ENCODE data around the gene DYNC1I1. TPM values are rescaled to one million over a fixed set of nuclear protein-coding genes. Genes with fewer than 3 reads are reported as not detected.

Gene DYNC1I1
- total and polyA plus RNA-seq, 2 donors: 2.5 to 6.3 TPM

GRCh38 chr7:95865716-95866371 is 93.5 kb downstream of the DYNC1I1 start:
- DNase-seq (ENCODE audit: low read depth in 6 of 9, low spot score in 9 of 9): no peak
- Histone ChIP-seq H3K9me3 (ENCODE audit: control insufficient read depth in 2 of 2, insufficient read depth in 1 of 2, low read length in 1 of 2) (no peaks in the 10 kb centered on the region), H3K4me3 (ENCODE audit: low read length in 2 of 2) (no peak overlapping the region), H3K27me3 (ENCODE audit: control insufficient read depth in 2 of 2, insufficient read depth in 1 of 2, low read length in 1 of 2) (no peaks in the 10 kb centered on the region), H3K27ac (ENCODE audit: low read depth in 1 of 2, low read length in 1 of 2) (no peak overlapping the region), H3K36me3 (ENCODE audit: control insufficient read depth in 2 of 2, insufficient read depth in 2 of 2, low read length in 1 of 2) (no peaks in the 10 kb centered on the region), H3K4me1 (ENCODE audit: control insufficient read depth in 2 of 2, insufficient read depth in 2 of 2, low read length in 2 of 2) (no peaks in the 10 kb centered on the region)
- WGBS: 85% methylated on average over 9 of the region's 9 CpGs

GRCh38 chr7:95867309-95867708 is 95.0 kb downstream of the DYNC1I1 start:
- WGBS: 80% methylated on average over 3 of the region's 3 CpGs
- Histone ChIP-seq H3K4me1 (ENCODE audit: control insufficient read depth in 2 of 2, insufficient read depth in 2 of 2, low read length in 2 of 2) (no peaks in the 10 kb centered on the region), H3K9me3 (ENCODE audit: control insufficient read depth in 2 of 2, insufficient read depth in 1 of 2, low read length in 1 of 2) (no peaks in the 10 kb centered on the region), H3K36me3 (ENCODE audit: control insufficient read depth in 2 of 2, insufficient read depth in 2 of 2, low read length in 1 of 2) (no peaks in the 10 kb centered on the region), H3K27ac (ENCODE audit: low read depth in 1 of 2, low read length in 1 of 2) (no peak overlapping the region), H3K4me3 (ENCODE audit: low read length in 2 of 2) (no peak overlapping the region), H3K27me3 (ENCODE audit: control insufficient read depth in 2 of 2, insufficient read depth in 1 of 2, low read length in 1 of 2) (no peaks in the 10 kb centered on the region)
- DNase-seq (ENCODE audit: low read depth in 6 of 9, low spot score in 9 of 9): no peak

- no peaks in the 10 kb centered on the region for H3K9me3 ChIP-seq (ENCODE audit: control insufficient read depth in 2 of 2, insufficient read depth in 1 of 2, low read length in 1 of 2)
- H3K4me1 ChIP-seq (ENCODE audit: control insufficient read depth in 2 of 2, insufficient read depth in 2 of 2, low read length in 2 of 2): no peaks in the 10 kb centered on the region
- H3K27ac ChIP-seq (ENCODE audit: low read depth in 1 of 2, low read length in 1 of 2): no peak overlapping the region
- DNase-seq (ENCODE audit: low read depth in 6 of 9, low spot score in 9 of 9): peak in 4 of 9 donors; percentile 7 to 41 (median 20)
- WGBS: 38% methylated on average over 6 of the region's 6 CpGs
- H3K36me3 ChIP-seq (ENCODE audit: control insufficient read depth in 2 of 2, insufficient read depth in 2 of 2, low read length in 1 of 2): no peaks in the 10 kb centered on the region
- H3K4me3 ChIP-seq (ENCODE audit: low read length in 2 of 2): no peak overlapping the region
- no peaks in the 10 kb centered on the region for H3K27me3 ChIP-seq (ENCODE audit: control insufficient read depth in 2 of 2, insufficient read depth in 1 of 2, low read length in 1 of 2)
These were observed 98.9 kb downstream of the DYNC1I1 start for GRCh38 chr7:95871075-95871848.

- Histone ChIP-seq H3K36me3 (ENCODE audit: control insufficient read depth in 2 of 2, insufficient read depth in 2 of 2, low read length in 1 of 2) (no peaks in the 10 kb centered on the region), H3K4me1 (ENCODE audit: control insufficient read depth in 2 of 2, insufficient read depth in 2 of 2, low read length in 2 of 2) (no peaks in the 10 kb centered on the region), H3K27me3 (ENCODE audit: control insufficient read depth in 2 of 2, insufficient read depth in 1 of 2, low read length in 1 of 2) (no peaks in the 10 kb centered on the region), H3K4me3 (ENCODE audit: low read length in 2 of 2) (no peak overlapping the region), H3K27ac (ENCODE audit: low read depth in 1 of 2, low read length in 1 of 2) (no peak overlapping the region), H3K9me3 (ENCODE audit: control insufficient read depth in 2 of 2, insufficient read depth in 1 of 2, low read length in 1 of 2) (no peaks in the 10 kb centered on the region)
- no peak for DNase-seq (ENCODE audit: low read depth in 6 of 9, low spot score in 9 of 9)
- WGBS: 89% methylated on average over 9 of the region's 9 CpGs
These were observed 99.5 kb downstream of the DYNC1I1 start for GRCh38 chr7:95871896-95872295.

- WGBS: 92% methylated on average over 3 of the region's 3 CpGs
- no peaks in the 10 kb centered on the region for H3K27me3 ChIP-seq (ENCODE audit: control insufficient read depth in 2 of 2, insufficient read depth in 1 of 2, low read length in 1 of 2)
These were observed 101.8 kb downstream of the DYNC1I1 start for GRCh38 chr7:95874129-95874528.

GRCh38 chr7:95874541-95875265 is 102.3 kb downstream of the DYNC1I1 start:
- Histone ChIP-seq H3K27ac (ENCODE audit: low read depth in 1 of 2, low read length in 1 of 2) (no peak overlapping the region), H3K4me3 (ENCODE audit: low read length in 2 of 2) (no peak overlapping the region), H3K36me3 (ENCODE audit: control insufficient read depth in 2 of 2, insufficient read depth in 2 of 2, low read length in 1 of 2) (no peaks in the 10 kb centered on the region), H3K9me3 (ENCODE audit: control insufficient read depth in 2 of 2, insufficient read depth in 1 of 2, low read length in 1 of 2) (no peaks in the 10 kb centered on the region), H3K4me1 (ENCODE audit: control insufficient read depth in 2 of 2, insufficient read depth in 2 of 2, low read length in 2 of 2) (no peaks in the 10 kb centered on the region), H3K27me3 (ENCODE audit: control insufficient read depth in 2 of 2, insufficient read depth in 1 of 2, low read length in 1 of 2) (no peaks in the 10 kb centered on the region)
- DNase-seq (ENCODE audit: low read depth in 6 of 9, low spot score in 9 of 9): no peak
- 91% methylated on average over 4 of the region's 4 CpGs for WGBS

More at GRCh38 chr7:95874129-95874528, 101.8 kb downstream of the DYNC1I1 start:
- Histone ChIP-seq H3K36me3 (ENCODE audit: control insufficient read depth in 2 of 2, insufficient read depth in 2 of 2, low read length in 1 of 2) (no peaks in the 10 kb centered on the region), H3K9me3 (ENCODE audit: control insufficient read depth in 2 of 2, insufficient read depth in 1 of 2, low read length in 1 of 2) (no peaks in the 10 kb centered on the region), H3K4me1 (ENCODE audit: control insufficient read depth in 2 of 2, insufficient read depth in 2 of 2, low read length in 2 of 2) (no peaks in the 10 kb centered on the region), H3K4me3 (ENCODE audit: low read length in 2 of 2) (no peak overlapping the region), H3K27ac (ENCODE audit: low read depth in 1 of 2, low read length in 1 of 2) (no peak overlapping the region)
- DNase-seq (ENCODE audit: low read depth in 6 of 9, low spot score in 9 of 9): no peak

GRCh38 chr7:95875519-95875918 is 103.2 kb downstream of the DYNC1I1 start:
- Histone ChIP-seq H3K36me3 (ENCODE audit: control insufficient read depth in 2 of 2, insufficient read depth in 2 of 2, low read length in 1 of 2) (no peaks in the 10 kb centered on the region), H3K27me3 (ENCODE audit: control insufficient read depth in 2 of 2, insufficient read depth in 1 of 2, low read length in 1 of 2) (no peaks in the 10 kb centered on the region), H3K4me1 (ENCODE audit: control insufficient read depth in 2 of 2, insufficient read depth in 2 of 2, low read length in 2 of 2) (no peaks in the 10 kb centered on the region), H3K9me3 (ENCODE audit: control insufficient read depth in 2 of 2, insufficient read depth in 1 of 2, low read length in 1 of 2) (no peaks in the 10 kb centered on the region), H3K27ac (ENCODE audit: low read depth in 1 of 2, low read length in 1 of 2) (no peak overlapping the region), H3K4me3 (ENCODE audit: low read length in 2 of 2) (no peak overlapping the region)
- no peak for DNase-seq (ENCODE audit: low read depth in 6 of 9, low spot score in 9 of 9)

GRCh38 chr7:95878677-95879076 is 106.3 kb downstream of the DYNC1I1 start:
- H3K4me3 ChIP-seq (ENCODE audit: low read length in 2 of 2): no peak overlapping the region
- no peaks in the 10 kb centered on the region for H3K4me1 ChIP-seq (ENCODE audit: control insufficient read depth in 2 of 2, insufficient read depth in 2 of 2, low read length in 2 of 2)
- no peaks in the 10 kb centered on the region for H3K9me3 ChIP-seq (ENCODE audit: control insufficient read depth in 2 of 2, insufficient read depth in 1 of 2, low read length in 1 of 2)
- H3K27ac ChIP-seq (ENCODE audit: low read depth in 1 of 2, low read length in 1 of 2): no peak overlapping the region
- H3K36me3 ChIP-seq (ENCODE audit: control insufficient read depth in 2 of 2, insufficient read depth in 2 of 2, low read length in 1 of 2): no peaks in the 10 kb centered on the region
- no peak for DNase-seq (ENCODE audit: low read depth in 6 of 9, low spot score in 9 of 9)
- H3K27me3 ChIP-seq (ENCODE audit: control insufficient read depth in 2 of 2, insufficient read depth in 1 of 2, low read length in 1 of 2): no peaks in the 10 kb centered on the region

GRCh38 chr7:95881597-95881996 is 109.2 kb downstream of the DYNC1I1 start:
- H3K4me1 ChIP-seq (ENCODE audit: control insufficient read depth in 2 of 2, insufficient read depth in 2 of 2, low read length in 2 of 2): no peaks in the 10 kb centered on the region
- no peaks in the 10 kb centered on the region for H3K9me3 ChIP-seq (ENCODE audit: control insufficient read depth in 2 of 2, insufficient read depth in 1 of 2, low read length in 1 of 2)
- H3K4me3 ChIP-seq (ENCODE audit: low read length in 2 of 2): no peak overlapping the region
- no peaks in the 10 kb centered on the region for H3K36me3 ChIP-seq (ENCODE audit: control insufficient read depth in 2 of 2, insufficient read depth in 2 of 2, low read length in 1 of 2)
- DNase-seq (ENCODE audit: low read depth in 6 of 9, low spot score in 9 of 9): no peak
- WGBS: 94% methylated on average over 1 of the region's 1 CpG
- no peak overlapping the region for H3K27ac ChIP-seq (ENCODE audit: low read depth in 1 of 2, low read length in 1 of 2)
- H3K27me3 ChIP-seq (ENCODE audit: control insufficient read depth in 2 of 2, insufficient read depth in 1 of 2, low read length in 1 of 2): no peaks in the 10 kb centered on the region
